Psoas muscle (tissue), 8 donors: ENCODE data around the gene ZFHX2. TPM values are rescaled to one million over a fixed set of nuclear protein-coding genes. Genes with fewer than 3 reads are reported as not detected.
A peak's percentile ranks its signal among the peaks of the same experiment; 100 is the strongest.
"Not testable (repeated sequence)": the region's sequence is repeated elsewhere in the genome, so short reads cannot be mapped to it uniquely, and the experiment has no call there.

Experiments
- ATAC-seq, 4 donors: fragments of 200-7000 bp; cut with Tn5 transposase; one replicate each; pipeline ENCODE4 v1.9.1; 2020; ENCODE audit warnings: moderate library complexity in 3 of 4, mild to moderate bottlenecking in 2 of 4
- DNase-seq, 2 donors: peaks; one replicate each; pipeline ENCODE4 v3.0.0-alpha.2; 2020
- H3K27ac ChIP-seq: fragments of 200-600 bp; one replicate; pipeline ENCODE4 v1.8.0; 2022
- H3K27me3 ChIP-seq, 3 donors: fragments of 200-600 bp in 1 of 3; one replicate each; pipeline versions ENCODE4 v1.6.1 to v1.8.0; 2013 to 2022; ENCODE audit warnings: low read length in 2 of 3, mild to moderate bottlenecking in 2 of 3, moderate library complexity in 1 of 3; ENCODE audit not compliant: insufficient read depth in 3 of 3
- H3K36me3 ChIP-seq, 2 donors: fragments of 200-600 bp in 1 of 2; one replicate each; pipeline versions ENCODE4 v1.6.1 to v1.8.0; 2013 to 2022; ENCODE audit warnings: low read depth in 1 of 2, mild to moderate bottlenecking in 1 of 2, moderate library complexity in 1 of 2; ENCODE audit not compliant: insufficient read depth in 1 of 2
- H3K4me1 ChIP-seq: fragments of 200-600 bp; one replicate; pipeline ENCODE4 v1.8.0; 2022
- H3K4me3 ChIP-seq: fragments of 200-600 bp; one replicate; pipeline ENCODE4 v1.8.0; 2022; ENCODE audit warnings: mild to moderate bottlenecking
- H3K9me3 ChIP-seq: fragments of 200-600 bp; one replicate; pipeline ENCODE4 v1.8.0; 2022
- WGBS, 3 donors: extraction: QIAGEN DNeasy Blood & Tissue Kit; methylation state at CpG; one replicate each; pipeline versions ENCODE4 v1.1.6 to v1.1.7; 2013; 5-methylcytosine and 5-hydroxymethylcytosine counted together
- intact Hi-C, 2 donors: fragments of 100-400 bp; cut with DNase I; formaldehyde crosslinking; loops; one replicate each; pipeline versions ENCODE4 v1.11.0 to v1.14.2; 2022
- polyA plus RNA-seq, 3 donors: library from polyadenylated mRNA; stranded (reverse); fragments of 200-250 nt; gene quantifications; one replicate each; pipeline ENCODE4 v1.2.3, GENCODE V29; 2013
- total RNA-seq, 4 donors: library from RNA; stranded (reverse); fragmentation: NEBNext Ultra II Directional in 2 of 4; extraction: Animal tissue kit (Norgen Biotek cat#: 25700) in 2 of 4; gene quantifications; one replicate each; pipeline versions ENCODE4 v1.2.1 to v1.2.4, GENCODE V29; 2021 to 2023
- TF ChIP-seq, protein P1 (sequence below): fragments of 200-600 bp; IDR thresholded peaks from one replicate; pipeline ENCODE4 v1.8.0; 2022; ENCODE audit warnings: antibody characterized with exemption
- donor health status: healthy with polysubstance abuse.
- donor health status: DM: no; HTN: no; CAD: no; lungs with moderate emphysema.
- donor health status: Bipolar disorder and iron deficiency.
- donor health status: healthy.
- donor health status: DM: yes; HTN: yes; CAD: no.
- donor health status: DM: no; HTN: no; CAD: no.
- donor health status: DM: no; HTN: no; CAD: no.
- donor health status: DM: yes; HTN: yes; CAD: no.

Gene ZFHX2
- total and polyA plus RNA-seq, 7 donors, result 0.11 to 2.9 (median 0.65) TPM

DNA sequence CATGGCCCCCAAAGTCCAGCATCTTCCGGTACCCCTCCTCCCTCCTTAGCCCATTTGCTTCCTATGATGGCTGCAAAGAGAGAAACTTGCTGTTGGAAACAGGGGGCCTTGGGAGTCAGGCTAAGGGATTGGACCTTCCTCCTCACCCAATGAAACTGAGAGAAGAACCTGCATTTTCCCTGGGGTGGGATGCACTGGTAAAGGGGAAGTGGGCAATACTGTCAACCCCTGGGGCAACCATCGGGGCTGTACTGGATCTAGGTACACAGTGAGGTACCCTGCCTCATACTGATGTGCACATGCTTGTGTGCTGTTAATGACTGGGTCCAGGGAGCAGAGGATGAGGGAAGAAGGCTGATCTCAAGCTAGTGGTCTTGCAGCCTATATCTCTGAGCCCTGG is 38.0 kb upstream of the ZFHX2 start:
- ATAC-seq, result no peak

DNA sequence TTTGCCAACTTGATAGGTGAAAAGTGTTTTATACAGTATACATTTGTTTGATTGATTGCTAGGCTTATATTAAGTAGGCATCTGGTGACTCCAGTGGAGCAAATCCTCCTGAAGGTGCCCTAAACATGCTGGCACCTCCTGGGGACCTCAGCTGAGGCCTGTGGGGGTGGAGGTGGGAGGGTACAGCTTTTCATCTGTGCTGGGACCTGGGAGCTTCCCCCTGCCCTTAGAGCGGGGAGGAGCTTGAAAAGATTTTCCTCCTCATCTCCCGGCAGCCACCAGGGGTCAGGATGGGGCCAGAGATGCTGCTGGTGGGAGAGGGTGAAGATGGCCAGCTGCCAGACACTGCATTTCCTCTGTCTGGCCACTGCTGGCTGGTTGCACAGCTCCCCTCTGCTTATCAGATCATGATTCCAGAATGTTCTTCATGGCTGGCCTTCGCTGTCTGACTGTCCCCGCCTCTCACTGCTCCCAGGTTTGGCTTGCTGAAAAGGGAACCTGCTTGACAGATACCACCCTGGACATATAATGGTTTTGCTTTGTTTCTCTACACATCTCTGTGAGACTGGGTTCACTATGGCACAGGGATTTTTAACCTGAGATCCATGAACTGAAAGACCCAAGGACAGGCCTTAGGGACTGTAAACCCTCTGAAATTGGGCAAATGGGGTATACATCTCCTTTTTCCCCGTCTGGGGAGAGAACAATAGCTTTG is 37.5 kb upstream of the ZFHX2 start:
- intact Hi-C loops, result no loop called here
- Histone ChIP-seq H3K4me3 (no peak overlapping the region), H3K9me3 (no peaks in the 10 kb centered on the region), H3K27ac (no peak overlapping the region), H3K4me1 (no peaks in the 10 kb centered on the region), H3K36me3 (no peaks in the 10 kb centered on the region), H3K27me3 (peaks cover 0 to 9% (median 0%) of the 10 kb centered on the region in 3 donors)
- WGBS, 3 donors, result 18 to 19% (median 18%) methylated on average over 5 of the region's 5 CpGs
- TF ChIP-seq, protein P1, sequence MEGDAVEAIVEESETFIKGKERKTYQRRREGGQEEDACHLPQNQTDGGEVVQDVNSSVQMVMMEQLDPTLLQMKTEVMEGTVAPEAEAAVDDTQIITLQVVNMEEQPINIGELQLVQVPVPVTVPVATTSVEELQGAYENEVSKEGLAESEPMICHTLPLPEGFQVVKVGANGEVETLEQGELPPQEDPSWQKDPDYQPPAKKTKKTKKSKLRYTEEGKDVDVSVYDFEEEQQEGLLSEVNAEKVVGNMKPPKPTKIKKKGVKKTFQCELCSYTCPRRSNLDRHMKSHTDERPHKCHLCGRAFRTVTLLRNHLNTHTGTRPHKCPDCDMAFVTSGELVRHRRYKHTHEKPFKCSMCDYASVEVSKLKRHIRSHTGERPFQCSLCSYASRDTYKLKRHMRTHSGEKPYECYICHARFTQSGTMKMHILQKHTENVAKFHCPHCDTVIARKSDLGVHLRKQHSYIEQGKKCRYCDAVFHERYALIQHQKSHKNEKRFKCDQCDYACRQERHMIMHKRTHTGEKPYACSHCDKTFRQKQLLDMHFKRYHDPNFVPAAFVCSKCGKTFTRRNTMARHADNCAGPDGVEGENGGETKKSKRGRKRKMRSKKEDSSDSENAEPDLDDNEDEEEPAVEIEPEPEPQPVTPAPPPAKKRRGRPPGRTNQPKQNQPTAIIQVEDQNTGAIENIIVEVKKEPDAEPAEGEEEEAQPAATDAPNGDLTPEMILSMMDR, result peak; percentile 49
- DNase-seq (peak; percentile 81 to 89), ATAC-seq (peak; percentile 70 to 85 (median 76))

More for the DNA sequence above, 38.0 kb upstream of the ZFHX2 start:
- Histone ChIP-seq H3K27me3 (peaks cover 0 to 9% (median 0%) of the 10 kb centered on the region in 3 donors), H3K27ac (no peak overlapping the region), H3K4me1 (no peaks in the 10 kb centered on the region), H3K9me3 (no peaks in the 10 kb centered on the region), H3K4me3 (no peak overlapping the region), H3K36me3 (no peaks in the 10 kb centered on the region)
- TF ChIP-seq, protein P1, result no peak
- intact Hi-C loops, result loop anchor here in 1 of 2 donors (5.0 kb wide), 1 partner anchor 338 kb away; no protein-coding TSS in a partner anchor
- no peak for DNase-seq
- WGBS, 3 donors, result 80 to 93% (median 93%) methylated on average over 2 of the region's 2 CpGs

DNA sequence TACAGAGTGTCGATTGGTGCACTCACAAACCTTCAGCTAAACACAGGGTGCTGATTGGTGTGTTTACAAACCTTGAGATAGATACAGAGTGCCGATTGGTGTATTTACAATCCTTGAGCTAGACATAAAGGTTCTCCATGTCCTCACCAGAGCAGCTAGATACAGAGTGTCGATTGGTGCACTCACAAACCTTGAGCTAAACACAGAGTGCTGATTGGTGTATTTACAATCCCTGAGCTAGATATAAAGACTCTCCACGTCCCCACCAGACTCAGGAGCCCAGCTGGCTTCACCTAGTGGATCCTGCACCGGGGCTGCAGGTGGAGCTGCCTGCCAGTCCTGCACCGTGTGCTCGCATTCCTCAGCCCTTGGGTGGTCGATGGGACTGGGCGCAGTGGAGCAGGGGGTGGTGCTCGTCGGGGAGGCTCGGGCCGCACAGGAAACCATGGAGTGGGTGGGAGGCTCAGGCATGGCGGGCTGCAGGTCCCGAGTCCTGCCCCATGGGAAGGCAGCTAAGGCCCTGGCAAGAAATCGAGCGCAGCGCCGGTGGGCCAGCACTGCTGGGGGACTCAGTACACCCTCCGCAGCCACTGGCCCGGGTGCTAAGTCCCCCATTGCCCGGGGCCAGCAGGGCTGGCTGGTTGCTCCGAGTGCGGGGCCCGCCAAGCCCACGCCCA is 33.1 kb upstream of the ZFHX2 start:
- DNase-seq, H3K27ac ChIP-seq, ATAC-seq, H3K4me1 ChIP-seq, H3K36me3 ChIP-seq, H3K9me3 ChIP-seq, intact Hi-C loops, H3K4me3 ChIP-seq: not testable (repeated sequence)
- peaks cover 0 to 33% (median 12%) of the 10 kb centered on the region in 3 donors for H3K27me3 ChIP-seq
- WGBS, 3 donors, result 89 to 91% (median 91%) methylated on average over 14 to 25 of the region's 26 CpGs

- ATAC-seq, H3K9me3 ChIP-seq, H3K4me3 ChIP-seq, intact Hi-C loops, DNase-seq, H3K27ac ChIP-seq, H3K36me3 ChIP-seq, H3K4me1 ChIP-seq: not testable (repeated sequence)
- peaks cover 0 to 40% (median 12%) of the 10 kb centered on the region in 3 donors for H3K27me3 ChIP-seq
- WGBS, 3 donors, result 58 to 62% (median 60%) methylated on average over 24 to 25 of the region's 25 CpGs
These were observed 32.4 kb upstream of the ZFHX2 start for GRCh38 chr14:23583761-23584526.

- ATAC-seq, result no peak
- Histone ChIP-seq H3K4me3 (no peak overlapping the region), H3K9me3 (no peaks in the 10 kb centered on the region), H3K27ac (no peak overlapping the region), H3K36me3 (no peaks in the 10 kb centered on the region), H3K27me3 (peaks cover 0 to 42% (median 14%) of the 10 kb centered on the region in 3 donors), H3K4me1 (no peaks in the 10 kb centered on the region)
- intact Hi-C loops, result no loop called here
- WGBS, 3 donors, result 83 to 89% (median 86%) methylated on average over 3 of the region's 3 CpGs
- TF ChIP-seq, protein P1, result no peak
- DNase-seq, result no peak
These were observed 31.6 kb upstream of the ZFHX2 start for GRCh38 chr14:23582906-23583760.
